T-cell (primary cell): ENCODE data around the gene ZNF598. TPM values are rescaled to one million over a fixed set of nuclear protein-coding genes. Genes with fewer than 3 reads are reported as not detected.

Source experiments
- ATAC-seq, 4 experiments: fragments of 200-7000 bp in 3 of 4; fragments of 150-1000 bp in 1 of 4; cut with Tn5 transposase; replicated peaks in 1 of 4; 1 replicate in 3 of 4; 2 replicates in 1 of 4; pipeline ENCODE4 v1.10.0; 2021; ENCODE audit warnings: moderate library complexity in 3 of 4, mild to moderate bottlenecking in 2 of 4, moderate number of reproducible peaks in 1 of 4
- CTCF ChIA-PET, 2 donors: fragments of 300-600 bp; sonication (Branson Sonifier 250); formaldehyde crosslinking; loops; one replicate each; lab custom pipeline; 2022; ENCODE audit warnings: antibody characterized with exemption in 2 of 2; lab: Charles Lee
- POLR2A ChIA-PET, 2 donors: fragments of 300-600 bp; sonication (Branson Sonifier 250); formaldehyde crosslinking; loops; one replicate each; lab custom pipeline; 2022; ENCODE audit warnings: antibody characterized with exemption in 2 of 2; lab: Charles Lee
- DNase-seq, 35 experiments: peaks; one replicate each; pipeline versions ENCODE4 v3.0.0 to v3.0.0-alpha.2; 2013 to 2023
- H3K27ac ChIP-seq: one replicate; pipeline ENCODE4 v1.5.1; 2013; ENCODE audit warnings: low read length
- H3K27me3 ChIP-seq, 2 experiments: replicated peaks in 1 of 2; 1 replicate in 1 of 2; 2 replicates in 1 of 2; pipeline versions ENCODE4 v1.6.1 to v1.7.0; 2013; ENCODE audit warnings: low read length in 1 of 2, mixed read lengths in 1 of 2; ENCODE audit not compliant: control insufficient read depth in 2 of 2, insufficient read depth in 2 of 2; ENCODE audit errors: extremely low read depth in 1 of 2
- H3K36me3 ChIP-seq, 2 donors: 1 replicate in 1 of 2; 2 replicates in 1 of 2; pipeline versions ENCODE4 v1.6.1 to v1.7.0; 2013; ENCODE audit warnings: low read length in 1 of 2; ENCODE audit not compliant: control insufficient read depth in 2 of 2, insufficient read depth in 1 of 2; ENCODE audit errors: extremely low read depth in 1 of 2
- H3K4me1 ChIP-seq, 2 experiments: 1 replicate in 1 of 2; 2 replicates in 1 of 2; pipeline versions ENCODE4 v1.6.1 to v1.7.0; 2013; ENCODE audit warnings: low read length in 2 of 2, mixed read lengths in 1 of 2; ENCODE audit not compliant: insufficient read depth in 2 of 2, control insufficient read depth in 1 of 2; ENCODE audit errors: extremely low read depth in 1 of 2
- H3K4me3 ChIP-seq, 2 donors: 1 replicate in 1 of 2; 2 replicates in 1 of 2; pipeline versions ENCODE4 v1.5.1 to v1.7.0; 2013; ENCODE audit warnings: mild to moderate bottlenecking in 2 of 2, low read length in 1 of 2, moderate library complexity in 1 of 2; ENCODE audit not compliant: control insufficient read depth in 1 of 2; ENCODE audit errors: extremely low read depth in 1 of 2
- H3K9me3 ChIP-seq: 2 replicates; pipeline ENCODE4 v1.7.0; 2013
- H3K27ac Mint-ChIP-seq, 2 donors: one replicate each; pipeline ENCODE4 v1.8.0; 2020 to 2021; ENCODE audit warnings: mild to moderate bottlenecking in 2 of 2, mixed read lengths in 2 of 2
- H3K27me3 Mint-ChIP-seq, 2 donors: one replicate each; pipeline ENCODE4 v1.8.0; 2021 to 2022; ENCODE audit warnings: mixed read lengths in 2 of 2
- H3K36me3 Mint-ChIP-seq: one replicate; pipeline ENCODE4 v1.8.0; 2021; ENCODE audit warnings: mixed read lengths
- H3K4me1 Mint-ChIP-seq, 3 donors: one replicate each; pipeline ENCODE4 v1.8.0; 2020 to 2022; ENCODE audit warnings: mixed read lengths in 3 of 3, mild to moderate bottlenecking in 1 of 3
- H3K4me3 Mint-ChIP-seq, 3 donors: one replicate each; pipeline ENCODE4 v1.8.0; 2020 to 2022; ENCODE audit warnings: mild to moderate bottlenecking in 3 of 3, mixed read lengths in 3 of 3, moderate library complexity in 3 of 3
- H3K9me3 Mint-ChIP-seq, 3 donors: one replicate each; pipeline ENCODE4 v1.8.0; 2020 to 2022; ENCODE audit warnings: mixed read lengths in 3 of 3
- WGBS: methylation state at CpG from one replicate; pipeline ENCODE4 v1.1.5; 2013; ENCODE audit warnings: missing lambda C conversion rate; ENCODE audit not compliant: insufficient coverage; 5-methylcytosine and 5-hydroxymethylcytosine counted together
- total RNA-seq, 35 experiments: library from RNA in 6 of 35; stranded (reverse) in 6 of 35; fragments of 120-200 nt in 1 of 35; gene quantifications; one replicate each; pipeline versions ENCODE4 v1.2.1 to v1.2.4 and lab custom pipeline; 2013 to 2026

The ZNF598 gene
- total RNA-seq, 5 donors from 2014 or later (not counting 1 experiment from before 2014, with no cell fraction given) = 44.3 to 73.7 (median 68.8) TPM

DNA sequence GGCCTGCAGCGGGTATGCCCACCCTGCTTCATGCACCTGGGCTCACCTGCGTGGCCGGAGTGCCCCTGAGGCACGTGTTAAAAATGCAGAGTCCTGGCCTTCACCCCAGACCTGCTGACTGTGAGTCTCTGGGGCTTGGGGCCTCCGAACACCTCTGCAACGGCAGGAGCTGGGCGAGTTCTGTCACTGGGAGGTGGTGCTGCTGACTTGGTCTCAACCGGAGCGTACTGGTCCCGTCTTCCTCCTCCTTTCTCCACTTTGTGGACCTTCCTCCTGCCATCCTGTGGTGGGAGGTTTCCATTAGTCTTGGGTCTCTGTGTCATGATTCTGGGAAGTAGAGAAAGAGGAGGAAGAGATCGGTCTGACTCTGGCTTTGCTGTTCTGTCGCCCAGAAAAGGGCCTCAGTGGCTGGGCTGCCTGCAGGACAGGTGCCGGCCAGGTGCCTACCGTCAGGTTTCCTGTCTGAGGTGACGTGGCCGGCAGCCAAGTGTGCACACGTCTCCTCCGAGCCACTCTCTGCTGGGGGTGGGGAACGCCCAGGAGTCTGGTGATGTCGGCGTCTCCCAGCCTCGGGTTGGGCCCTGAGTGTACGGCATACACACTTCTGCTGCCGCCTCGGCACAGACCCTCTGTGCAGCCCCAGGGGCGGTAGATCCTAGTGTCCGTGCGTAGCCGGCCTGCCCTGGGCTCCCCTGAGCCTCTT, 45.1 kb upstream of the ZNF598 start:
- peaks cover 0 to 4% (median 0%) of the 10 kb centered on the region in 3 donors for H3K4me1 Mint-ChIP-seq
- Histone ChIP-seq H3K4me3 (no peak overlapping the region), H3K27ac (no peak overlapping the region), H3K9me3 (no peaks in the 10 kb centered on the region), H3K36me3 (peaks cover 20 to 65% of the 10 kb centered on the region in 2 donors), H3K4me1 (no peaks in the 10 kb centered on the region), H3K27me3 (no peaks in the 10 kb centered on the region)
- H3K27ac Mint-ChIP-seq = no peak overlapping the region
- no peaks in the 10 kb centered on the region for H3K9me3 Mint-ChIP-seq
- no peak for ATAC-seq
- H3K4me3 Mint-ChIP-seq = no peak overlapping the region
- ChIA-PET CTCF (no interaction called here), POLR2A (no interaction called here)
- no peak for DNase-seq
- H3K27me3 Mint-ChIP-seq = no peaks in the 10 kb centered on the region
- peaks cover 12% of the 10 kb centered on the region for H3K36me3 Mint-ChIP-seq
- WGBS = 93% methylated on average over 23 of the region's 29 CpGs

DNA sequence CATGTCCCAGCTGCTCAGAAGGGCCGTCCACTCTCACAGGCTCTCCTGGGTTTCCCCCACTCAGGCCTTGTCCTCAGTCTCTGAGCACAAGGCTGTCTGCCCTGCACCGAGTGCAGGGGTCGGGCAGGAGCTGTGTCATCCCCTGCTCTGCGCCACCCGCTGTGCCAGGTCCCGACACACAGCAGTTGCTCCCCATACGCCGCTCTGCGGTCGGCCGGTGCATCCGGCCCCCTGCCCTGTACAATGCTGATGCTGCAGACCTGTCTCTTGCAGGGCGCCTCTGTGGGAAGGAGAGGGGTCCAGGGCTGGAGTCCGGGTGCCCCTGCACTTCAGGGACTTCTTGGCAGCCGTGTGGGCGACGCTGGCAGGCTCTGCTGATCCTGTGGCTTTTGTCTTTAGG, 44.3 kb upstream of the ZNF598 start:
- ATAC-seq = no peak
- Mint-ChIP-seq H3K36me3 (peaks cover 12% of the 10 kb centered on the region), H3K9me3 (no peaks in the 10 kb centered on the region), H3K4me3 (no peak overlapping the region), H3K27ac (no peak overlapping the region), H3K4me1 (peaks cover 0 to 8% (median 3%) of the 10 kb centered on the region in 3 donors), H3K27me3 (no peaks in the 10 kb centered on the region)
- 97% methylated on average over 16 of the region's 17 CpGs for WGBS
- Histone ChIP-seq H3K36me3 (peaks cover 18 to 63% of the 10 kb centered on the region in 2 donors), H3K9me3 (no peaks in the 10 kb centered on the region), H3K4me3 (no peak overlapping the region), H3K27me3 (no peaks in the 10 kb centered on the region), H3K27ac (no peak overlapping the region), H3K4me1 (peaks cover under 1 to 5% of the 10 kb centered on the region in 2 experiments)
- ChIA-PET CTCF (no interaction called here), POLR2A (no interaction called here)
- no peak for DNase-seq

DNA sequence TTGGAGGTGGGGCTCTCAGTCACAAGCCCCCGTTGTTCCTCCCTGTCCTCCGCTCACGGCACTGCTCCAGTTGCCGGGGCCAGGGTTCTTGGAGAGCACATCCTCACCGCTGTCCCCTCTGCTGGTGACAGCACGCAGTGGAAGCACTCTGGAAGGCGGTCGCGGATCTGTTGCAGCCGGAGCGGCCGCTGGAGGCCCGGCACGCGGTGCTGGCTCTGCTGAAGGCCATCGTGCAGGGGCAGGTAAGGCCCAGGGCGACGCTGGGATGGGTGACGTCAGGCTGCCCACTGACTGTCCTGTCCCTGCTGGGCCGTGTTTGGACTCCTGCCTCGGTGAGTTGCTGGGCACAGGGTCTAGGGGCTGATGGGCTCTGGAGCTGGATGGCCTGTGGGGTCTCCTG, 43.6 kb upstream of the ZNF598 start:
- Mint-ChIP-seq H3K27ac (no peak overlapping the region), H3K27me3 (no peaks in the 10 kb centered on the region), H3K9me3 (no peaks in the 10 kb centered on the region), H3K4me3 (no peak overlapping the region), H3K4me1 (peaks cover 7 to 12% (median 10%) of the 10 kb centered on the region in 3 donors), H3K36me3 (peaks cover 12% of the 10 kb centered on the region)
- Histone ChIP-seq H3K9me3 (no peaks in the 10 kb centered on the region), H3K4me1 (peaks cover 7 to 12% of the 10 kb centered on the region in 2 experiments), H3K36me3 (peaks cover 13 to 58% of the 10 kb centered on the region in 2 donors), H3K4me3 (no peak overlapping the region), H3K27ac (no peak overlapping the region), H3K27me3 (no peaks in the 10 kb centered on the region)
- ATAC-seq (no peak), DNase-seq (no peak)
- ChIA-PET POLR2A (no interaction called here), CTCF (no interaction called here)
- 98% methylated on average over 21 of the region's 21 CpGs for WGBS

DNA sequence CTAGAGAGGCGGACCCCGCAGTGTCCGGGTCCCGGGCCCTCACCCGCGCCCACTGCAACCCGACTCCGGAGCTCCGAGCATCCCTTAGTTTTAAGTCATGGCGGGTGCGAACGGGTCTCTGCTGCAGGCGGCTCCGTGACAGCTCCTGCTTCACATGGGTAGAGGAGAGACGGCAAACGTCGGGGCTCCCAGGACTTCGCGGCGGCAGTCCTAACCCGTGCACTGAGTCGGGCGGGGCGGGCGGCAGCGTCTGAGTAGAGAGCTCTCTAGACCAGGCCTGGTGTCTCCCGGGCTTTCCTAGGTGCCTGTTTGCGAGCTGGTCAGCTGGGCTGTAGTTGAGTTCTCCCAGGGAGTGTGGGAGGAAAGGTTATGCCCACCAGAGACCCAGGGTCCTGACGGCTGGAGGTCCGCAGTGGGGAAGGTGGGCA, 38.5 kb upstream of the ZNF598 start:
- no peak for ATAC-seq
- Mint-ChIP-seq H3K4me1 (peaks cover 20 to 23% (median 20%) of the 10 kb centered on the region in 3 donors), H3K9me3 (no peaks in the 10 kb centered on the region), H3K4me3 (peak overlapping the region; percentile 86 to 90 (median 90)), H3K27ac (peak overlapping the region in 1 of 2 donors; percentile 71), H3K27me3 (no peaks in the 10 kb centered on the region), H3K36me3 (peaks cover 8% of the 10 kb centered on the region)
- Histone ChIP-seq H3K4me1 (peaks cover 13 to 30% of the 10 kb centered on the region in 2 experiments), H3K9me3 (no peaks in the 10 kb centered on the region), H3K4me3 (peak overlapping the region; percentile 79 to 94), H3K36me3 (peaks cover 0 to 22% of the 10 kb centered on the region in 2 donors), H3K27ac (peak overlapping the region; percentile 38), H3K27me3 (no peaks in the 10 kb centered on the region)
- 2% methylated on average over 30 of the region's 30 CpGs for WGBS
- CTCF ChIA-PET = interaction anchor here in 1 of 2 donors (0.8 to 1.3 kb wide), 3 partner anchors 26 to 107 kb away, joined by 3 to 12 read pairs (median 6); partner anchors contain the start of gene TRAF7
- POLR2A ChIA-PET = interaction anchor here in 1 of 2 donors (1.0 kb wide), 1 partner anchor 107 kb away, joined by 6 read pairs; the partner anchor contains the start of gene TRAF7
- DNase-seq = peak in 5 of 35 experiments; percentile 1 to 17 (median 10)

DNA sequence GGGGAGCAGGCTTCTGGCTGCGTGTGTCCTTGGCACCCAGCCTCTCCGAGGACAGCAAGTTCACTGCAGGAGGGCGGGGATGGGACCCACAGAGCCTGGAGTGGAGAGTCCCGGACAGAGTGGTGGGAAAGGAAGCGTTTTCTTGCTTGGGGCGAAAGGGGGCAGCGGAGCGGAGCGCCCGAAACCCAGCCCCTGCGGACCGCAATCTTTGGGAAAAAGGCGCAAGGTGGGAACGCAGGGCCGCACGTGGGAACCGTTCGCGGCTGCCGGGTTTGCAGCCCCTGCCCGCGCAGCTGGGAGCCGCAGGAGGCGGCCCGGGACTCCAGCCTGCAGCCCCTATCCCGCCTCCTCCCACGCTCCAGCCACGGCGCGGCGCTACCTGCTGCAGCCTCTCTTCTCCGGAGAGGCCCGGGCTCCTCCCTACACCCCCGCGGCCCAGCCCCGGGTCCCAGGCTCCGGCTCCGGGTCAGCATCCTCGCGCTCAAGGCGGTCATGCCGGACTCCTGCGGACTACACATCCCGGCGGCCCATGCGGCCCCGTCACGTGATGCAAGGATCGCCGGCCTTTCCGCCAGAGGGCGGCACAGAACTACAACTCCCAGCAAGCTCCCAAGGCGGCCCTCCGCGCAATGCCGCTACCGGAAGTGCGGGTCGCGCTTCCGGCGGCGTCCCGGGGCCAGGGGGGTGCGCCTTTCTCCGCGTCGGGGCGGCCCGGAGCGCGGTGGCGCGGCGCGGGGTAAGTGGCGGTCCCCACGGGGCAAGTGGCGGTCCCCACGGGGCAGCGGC, 37.9 kb upstream of the ZNF598 start, which contains the start of the genes NTHL1 and TSC2:
Gene NTHL1, minus strand, starts transcription at position 505 of the 786 bp plus-strand sequence. Its CDS starts 11 bp downstream, at position 494.
Gene TSC2, plus strand, starts transcription at position 656 of the 786 bp plus-strand sequence. CDS start 631 bp downstream, outside the sequence.
- H3K36me3 ChIP-seq = peaks cover 0 to 19% of the 10 kb centered on the region in 2 donors
- peak within 1 kb of the TSS; percentile 38 for H3K27ac ChIP-seq
- Mint-ChIP-seq H3K36me3 (peaks cover 4% of the 10 kb centered on the region), H3K27ac (peak within 1 kb of the TSS; percentile 23 to 71), H3K4me3 (peak within 1 kb of the TSS; percentile 90 to 92 (median 90)), H3K9me3 (no peaks in the 10 kb centered on the region), H3K27me3 (no peaks in the 10 kb centered on the region), H3K4me1 (peaks cover 20 to 23% (median 20%) of the 10 kb centered on the region in 3 donors)
- no peaks in the 10 kb centered on the region for H3K27me3 ChIP-seq
- H3K4me3 ChIP-seq = peak within 1 kb of the TSS; percentile 79 to 94
- ATAC-seq (peak; percentile 94 to 96 (median 96)), DNase-seq (peak; percentile 79 to 95 (median 86))
- ChIA-PET CTCF (interaction anchor here in 1 of 2 donors (0.8 to 1.3 kb wide), 3 partner anchors 25 to 108 kb away, joined by 3 to 12 read pairs (median 6); partner anchors contain the start of gene TRAF7), POLR2A (interaction anchor here in 1 of 2 donors (0.5 to 1.0 kb wide), 2 partner anchors 15 to 108 kb away, joined by 6 to 7 read pairs; partner anchors contain the start of gene TRAF7)
- WGBS = under 1% methylated on average over 81 of the region's 81 CpGs
- H3K4me1 ChIP-seq = peaks cover 13 to 30% of the 10 kb centered on the region in 2 experiments
- no peaks in the 10 kb centered on the region for H3K9me3 ChIP-seq

DNA sequence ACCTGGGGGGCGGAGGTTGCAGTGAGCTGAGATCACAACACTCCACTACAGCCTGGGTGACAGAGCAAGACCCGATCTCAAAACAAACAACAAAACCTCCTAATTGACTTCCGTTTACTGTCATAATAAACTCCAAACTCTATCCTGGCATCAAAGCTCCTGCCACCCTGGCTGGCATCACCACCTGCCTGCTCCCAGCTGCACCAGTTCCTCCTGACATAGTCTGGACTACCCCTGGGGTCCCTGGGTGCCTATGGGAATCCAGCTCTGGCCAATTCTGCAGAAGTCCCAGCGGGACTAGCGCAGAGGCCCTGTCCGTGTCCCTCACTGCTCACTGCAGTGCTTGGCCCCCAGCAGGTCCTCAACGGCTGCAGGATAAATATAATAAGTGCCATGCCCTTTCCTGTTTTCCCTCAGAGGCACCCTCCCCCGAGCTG, 37.3 kb upstream of the ZNF598 start:
- WGBS = 32% methylated on average over 5 of the region's 8 CpGs
- Histone ChIP-seq H3K9me3 (no peaks in the 10 kb centered on the region), H3K4me1 (peaks cover 13 to 30% of the 10 kb centered on the region in 2 experiments), H3K4me3 (peak overlapping the region; percentile 79 to 94), H3K36me3 (peaks cover 0 to 13% of the 10 kb centered on the region in 2 donors), H3K27me3 (no peaks in the 10 kb centered on the region), H3K27ac (no peak overlapping the region)
- Mint-ChIP-seq H3K36me3 (peaks cover 3% of the 10 kb centered on the region), H3K27ac (peak overlapping the region in 1 of 2 donors; percentile 55), H3K4me3 (peak overlapping the region; percentile 90 to 92 (median 90)), H3K9me3 (no peaks in the 10 kb centered on the region), H3K4me1 (peaks cover 20 to 23% (median 20%) of the 10 kb centered on the region in 3 donors), H3K27me3 (no peaks in the 10 kb centered on the region)
- ChIA-PET CTCF (no interaction called here), POLR2A (no interaction called here)
- ATAC-seq (no peak), DNase-seq (no peak)
